Neural crest cell (in vitro differentiated cells): ENCODE data around the gene NME4. TPM values are rescaled to one million over a fixed set of nuclear protein-coding genes. Genes with fewer than 3 reads are reported as not detected.

ENCODE experiments used
- DNase-seq: peaks from one replicate; pipeline ENCODE4 v3.0.0; 2021; ENCODE audit warnings: low read depth, mixed read lengths, low spot score
- H3K27ac Mint-ChIP-seq: one replicate; pipeline ENCODE4 v1.8.0; 2021; ENCODE audit warnings: mild to moderate bottlenecking, mixed read lengths; ENCODE audit not compliant: unreplicated experiment
- H3K27me3 Mint-ChIP-seq: 2 replicates; pipeline ENCODE4 v1.8.0; 2021; ENCODE audit warnings: low read depth, mild to moderate bottlenecking, mixed read lengths
- H3K36me3 Mint-ChIP-seq: 2 replicates; pipeline ENCODE4 v1.8.0; 2021; ENCODE audit warnings: low read depth, mild to moderate bottlenecking, mixed read lengths
- H3K4me1 Mint-ChIP-seq: 2 replicates; pipeline ENCODE4 v1.8.0; 2021; ENCODE audit warnings: mixed read lengths
- H3K4me3 Mint-ChIP-seq: one replicate; pipeline ENCODE4 v1.8.0; 2021; ENCODE audit warnings: mild to moderate bottlenecking, mixed read lengths
- H3K9me3 Mint-ChIP-seq: 2 replicates; pipeline ENCODE4 v1.8.0; 2021; ENCODE audit warnings: mixed read lengths
- total RNA-seq: library from RNA; stranded (reverse); gene quantifications from 2 replicates; pipeline ENCODE4 v1.2.1, GENCODE V29; 2021
- TF ChIP-seq, protein P1 (sequence below): fragments of 200-600 bp; sonication (generic); conservative IDR thresholded peaks from 2 replicates; pipeline ENCODE4 v1.5.0; 2021; ENCODE audit warnings: antibody characterized with exemption, mild to moderate bottlenecking

Gene NME4
- total RNA-seq, 1 donor from 2014 or later = 233 TPM

DNA sequence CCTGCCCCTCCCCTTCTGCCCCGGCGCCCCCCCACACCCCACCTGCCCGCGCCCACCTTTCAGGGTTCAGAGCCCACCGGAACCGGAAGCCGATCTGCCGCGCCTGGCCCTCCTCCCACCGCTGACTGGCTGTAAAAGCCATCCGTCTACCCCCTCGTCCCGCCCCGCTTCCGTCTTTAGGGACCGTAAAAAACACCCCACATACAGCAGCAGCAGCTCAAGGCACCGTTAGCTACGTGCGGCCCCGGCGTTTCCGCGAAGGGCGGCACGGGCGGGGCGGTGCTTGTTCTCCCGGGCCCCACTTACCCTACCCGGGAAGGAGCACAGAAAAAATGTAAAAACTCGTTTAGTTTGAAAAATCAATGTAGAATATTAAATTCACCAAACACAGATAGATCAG, 26.6 kb upstream of the NME4 start, which contains the start of gene MRPL28:
Gene MRPL28, minus strand, starts transcription at position 96 of the 400 bp plus-strand sequence. CDS start 320 bp downstream, outside the sequence.
- Mint-ChIP-seq H3K36me3 (no peaks in the 10 kb centered on the region), H3K27ac (peak within 1 kb of the TSS; percentile 92)

DNA sequence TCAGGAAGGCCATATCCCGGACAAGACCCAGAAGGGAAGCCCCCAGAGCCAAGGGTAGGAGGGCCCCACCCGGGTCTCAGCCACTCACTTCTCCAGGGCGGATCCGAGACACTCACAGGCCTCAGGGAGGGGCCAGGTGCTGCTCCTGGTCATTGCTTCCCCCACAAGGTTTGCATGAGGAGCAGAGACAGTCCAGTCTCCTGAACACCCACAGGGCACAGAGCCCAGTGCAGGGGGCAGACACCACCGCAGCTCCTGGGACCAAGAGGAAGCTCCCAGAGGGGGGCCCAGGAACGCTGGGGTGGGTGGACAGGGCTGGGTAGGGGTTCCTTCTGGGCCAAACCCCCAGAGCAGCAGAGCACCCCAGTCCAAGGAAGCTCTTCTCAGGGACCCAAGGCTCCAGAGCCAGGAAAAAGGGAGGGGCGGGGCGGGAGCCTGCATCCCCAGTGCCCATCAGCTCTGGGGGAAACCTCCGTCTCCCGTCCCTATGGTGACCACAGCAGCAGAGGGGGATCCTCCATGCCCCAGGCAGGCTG, 26.0 kb upstream of the NME4 start:
- no peaks in the 10 kb centered on the region for H3K9me3 Mint-ChIP-seq
- H3K36me3 Mint-ChIP-seq = no peaks in the 10 kb centered on the region
- H3K27me3 Mint-ChIP-seq = peaks cover 4% of the 10 kb centered on the region
- no peak for DNase-seq
- peak overlapping the region; percentile 92 for H3K4me3 Mint-ChIP-seq
- peaks cover 9% of the 10 kb centered on the region for H3K4me1 Mint-ChIP-seq
- TF ChIP-seq, protein P1, sequence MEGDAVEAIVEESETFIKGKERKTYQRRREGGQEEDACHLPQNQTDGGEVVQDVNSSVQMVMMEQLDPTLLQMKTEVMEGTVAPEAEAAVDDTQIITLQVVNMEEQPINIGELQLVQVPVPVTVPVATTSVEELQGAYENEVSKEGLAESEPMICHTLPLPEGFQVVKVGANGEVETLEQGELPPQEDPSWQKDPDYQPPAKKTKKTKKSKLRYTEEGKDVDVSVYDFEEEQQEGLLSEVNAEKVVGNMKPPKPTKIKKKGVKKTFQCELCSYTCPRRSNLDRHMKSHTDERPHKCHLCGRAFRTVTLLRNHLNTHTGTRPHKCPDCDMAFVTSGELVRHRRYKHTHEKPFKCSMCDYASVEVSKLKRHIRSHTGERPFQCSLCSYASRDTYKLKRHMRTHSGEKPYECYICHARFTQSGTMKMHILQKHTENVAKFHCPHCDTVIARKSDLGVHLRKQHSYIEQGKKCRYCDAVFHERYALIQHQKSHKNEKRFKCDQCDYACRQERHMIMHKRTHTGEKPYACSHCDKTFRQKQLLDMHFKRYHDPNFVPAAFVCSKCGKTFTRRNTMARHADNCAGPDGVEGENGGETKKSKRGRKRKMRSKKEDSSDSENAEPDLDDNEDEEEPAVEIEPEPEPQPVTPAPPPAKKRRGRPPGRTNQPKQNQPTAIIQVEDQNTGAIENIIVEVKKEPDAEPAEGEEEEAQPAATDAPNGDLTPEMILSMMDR = no peak
- no peak overlapping the region for H3K27ac Mint-ChIP-seq

More for the DNA sequence above, 26.6 kb upstream of the NME4 start, which contains the start of gene MRPL28:
- Mint-ChIP-seq H3K9me3 (no peaks in the 10 kb centered on the region), H3K27me3 (peaks cover 4% of the 10 kb centered on the region), H3K4me3 (peak within 1 kb of the TSS; percentile 92), H3K4me1 (peaks cover 9% of the 10 kb centered on the region)
- peak; percentile 91 for DNase-seq
- TF ChIP-seq, protein P1 = no peak

DNA sequence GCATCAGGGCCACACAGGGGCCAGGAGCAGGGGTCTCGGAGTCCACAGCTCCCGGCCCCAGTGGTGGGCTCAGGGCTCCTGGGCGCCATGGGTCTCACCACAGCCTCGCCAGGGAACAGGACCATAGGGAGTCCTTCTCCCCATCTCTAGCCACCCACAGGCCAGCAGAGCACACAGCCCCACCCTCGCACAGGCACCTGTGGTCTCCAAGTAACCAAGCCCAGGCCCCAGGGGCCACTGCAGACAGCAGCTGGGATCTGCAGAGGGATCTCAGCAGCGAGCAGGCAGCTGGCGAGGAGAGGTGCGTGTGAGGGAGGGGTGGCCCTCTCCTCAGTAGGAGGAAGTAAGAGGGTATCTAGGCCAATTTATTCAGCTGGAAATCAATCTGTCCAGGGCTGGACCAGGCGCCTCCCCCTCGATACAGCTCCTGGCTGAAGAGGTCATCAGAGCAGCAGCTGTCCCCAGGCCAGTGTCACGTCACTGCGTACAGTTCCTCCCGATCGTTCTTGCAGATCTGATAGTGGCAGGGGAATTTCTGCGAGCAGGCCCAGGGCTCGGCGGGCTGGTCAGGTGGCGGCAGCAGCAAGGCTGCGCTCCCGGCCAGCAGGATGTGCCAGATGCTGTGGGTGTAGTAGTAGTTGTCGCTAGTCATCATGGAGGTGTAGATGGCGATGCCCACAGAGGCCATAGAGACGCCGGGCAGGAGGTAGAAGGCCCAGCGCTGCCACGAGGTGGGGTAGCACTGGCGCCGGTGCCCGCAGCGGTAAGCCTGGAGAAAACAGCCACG, 25.3 kb upstream of the NME4 start:
- DNase-seq = no peak
- no peaks in the 10 kb centered on the region for H3K9me3 Mint-ChIP-seq

DNA sequence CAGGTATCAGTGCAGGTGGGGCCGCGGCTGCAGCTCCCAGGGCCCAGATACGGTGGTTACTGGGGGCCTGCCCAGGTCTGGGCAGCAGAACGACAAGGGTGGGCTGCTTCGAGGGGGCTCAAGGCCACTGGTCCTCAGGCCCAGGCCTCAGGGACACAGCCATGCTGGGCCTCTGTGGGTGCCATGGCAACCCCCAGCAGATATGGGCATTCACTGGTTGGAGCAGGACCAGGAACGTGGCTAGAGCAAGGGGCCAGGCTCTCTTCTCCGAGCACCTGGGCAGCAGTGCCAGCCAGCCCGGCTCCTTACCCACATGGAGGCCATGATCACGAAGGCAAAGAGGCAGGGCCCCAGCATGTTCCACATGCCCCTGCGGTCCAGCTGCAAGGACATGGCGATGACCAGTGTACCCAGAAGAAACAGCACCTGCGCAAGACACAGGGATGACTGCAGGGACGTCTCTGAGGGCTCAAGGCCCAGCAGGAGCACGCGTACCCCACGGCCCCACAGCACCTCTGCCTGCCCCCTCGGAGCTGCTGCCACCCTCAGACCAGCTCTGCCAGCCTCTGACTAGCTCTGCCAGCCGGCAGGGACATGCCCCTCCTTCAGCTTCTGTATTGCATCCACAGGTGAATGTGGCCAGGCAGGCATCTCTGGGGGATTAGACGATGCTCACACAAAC, 24.6 kb upstream of the NME4 start:
- H3K9me3 Mint-ChIP-seq = no peaks in the 10 kb centered on the region
- TF ChIP-seq, protein P1 = no peak
- H3K4me1 Mint-ChIP-seq = peaks cover 9% of the 10 kb centered on the region
- no peaks in the 10 kb centered on the region for H3K36me3 Mint-ChIP-seq
- H3K27me3 Mint-ChIP-seq = peaks cover 4% of the 10 kb centered on the region
- H3K27ac Mint-ChIP-seq = no peak overlapping the region
- peak overlapping the region; percentile 92 for H3K4me3 Mint-ChIP-seq
- no peak for DNase-seq

More for the DNA sequence above, 25.3 kb upstream of the NME4 start:
- TF ChIP-seq, protein P1 = no peak
- H3K36me3 Mint-ChIP-seq = no peaks in the 10 kb centered on the region
- H3K4me3 Mint-ChIP-seq = peak overlapping the region; percentile 92
- H3K27me3 Mint-ChIP-seq = peaks cover 4% of the 10 kb centered on the region
- H3K27ac Mint-ChIP-seq = peak overlapping the region; percentile 57
- peaks cover 9% of the 10 kb centered on the region for H3K4me1 Mint-ChIP-seq

DNA sequence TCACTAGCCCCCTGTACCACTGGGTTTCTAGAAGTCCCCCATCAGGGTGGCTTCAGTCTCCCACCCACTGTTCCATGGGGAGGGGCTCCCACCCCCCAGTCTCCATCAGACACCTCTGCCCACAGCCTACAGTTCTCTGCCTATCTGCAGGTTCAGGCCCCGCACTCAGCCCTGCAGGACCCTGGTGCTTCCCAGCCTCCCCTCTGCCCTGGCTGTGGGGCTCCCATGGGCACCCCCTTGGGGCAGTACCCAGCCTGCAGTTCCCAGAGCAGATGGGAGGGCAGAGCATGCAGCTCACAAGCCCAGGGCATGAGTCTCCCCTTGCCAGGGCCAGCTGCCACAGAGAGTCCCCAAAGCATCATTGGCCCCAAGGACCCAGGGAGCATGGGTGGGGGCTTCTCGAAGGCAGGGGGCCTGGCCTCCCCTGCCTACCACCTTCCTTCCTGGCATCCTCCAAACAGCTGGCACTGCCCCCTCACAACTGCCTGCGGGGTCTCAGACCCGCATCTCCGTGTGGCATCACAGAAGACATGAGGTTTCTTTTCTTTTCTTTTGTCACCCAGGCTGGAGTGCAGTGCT, 23.9 kb upstream of the NME4 start:
- H3K4me1 Mint-ChIP-seq = peaks cover 9% of the 10 kb centered on the region
- peaks cover 4% of the 10 kb centered on the region for H3K27me3 Mint-ChIP-seq
- peak overlapping the region; percentile 61 for H3K4me3 Mint-ChIP-seq
- H3K36me3 Mint-ChIP-seq = no peaks in the 10 kb centered on the region
- TF ChIP-seq, protein P1 = no peak
- H3K27ac Mint-ChIP-seq = no peak overlapping the region
- DNase-seq = no peak
- H3K9me3 Mint-ChIP-seq = no peaks in the 10 kb centered on the region
